IMR-90 (cell line): ENCODE data around the gene ECSIT. TPM values are rescaled to one million over a fixed set of nuclear protein-coding genes. Genes with fewer than 3 reads are reported as not detected.

Source experiments
- ATAC-seq: fragments of 200-7000 bp; cut with Tn5 transposase; 2 replicates; pipeline ENCODE4 v1.9.1; 2020; ENCODE audit warnings: low read depth, mild to moderate bottlenecking, moderate library complexity
- BruUV-seq: library from RNA; stranded (reverse); fragments of 400-500 nt; replicated peaks from 2 replicates; lab custom pipeline; 2021; lab: Mats Ljungman, UMichigan
- CTCF ChIA-PET: fragments of 300-600 bp; formaldehyde crosslinking; extraction: SDS; loops from one replicate; lab custom pipeline; 2021; ENCODE audit warnings: antibody characterized with exemption; lab: Yijun Ruan, JAX
- POLR2A ChIA-PET: fragments of 300-600 bp; sonication (Branson Sonifier 250); formaldehyde crosslinking; loops from one replicate; lab custom pipeline; 2022; ENCODE audit warnings: antibody characterized with exemption; ENCODE audit not compliant: unreplicated experiment; lab: Charles Lee
- DNase-seq: peaks from one replicate; pipeline ENCODE4 v3.0.0; 2013
- H2AFZ ChIP-seq: replicated peaks from 2 replicates; pipeline ENCODE3; 2013; ENCODE audit warnings: low read length, mild to moderate bottlenecking; ENCODE audit not compliant: poor library complexity
- H2AK5ac ChIP-seq: 2 replicates; pipeline ENCODE4 v1.6.1; 2013; ENCODE audit warnings: low read depth, low read length, inconsistent platforms
- H2AK9ac ChIP-seq: replicated peaks from 2 replicates; pipeline ENCODE3; 2013; ENCODE audit warnings: mild to moderate bottlenecking, low read depth, low read length, moderate library complexity; ENCODE audit not compliant: poor library complexity
- H2BK120ac ChIP-seq: 2 replicates; pipeline ENCODE4 v1.6.1; 2013; ENCODE audit warnings: low read depth, low read length, inconsistent platforms
- H2BK15ac ChIP-seq: 3 replicates; pipeline ENCODE4 v1.6.1; 2013; ENCODE audit warnings: low read depth, low read length, inconsistent platforms
- H2BK20ac ChIP-seq: 2 replicates; pipeline ENCODE4 v1.6.1; 2013; ENCODE audit warnings: low read depth, mild to moderate bottlenecking, inconsistent platforms, low read length, moderate library complexity
- H2BK5ac ChIP-seq: 2 replicates; pipeline ENCODE4 v1.6.1; 2013; ENCODE audit warnings: mild to moderate bottlenecking, low read depth, low read length, inconsistent platforms; ENCODE audit not compliant: poor library complexity, severe bottlenecking
- H3K14ac ChIP-seq: replicated peaks from 2 replicates; pipeline ENCODE4 v1.6.1; 2013; ENCODE audit warnings: low read depth, low read length, inconsistent platforms
- H3K18ac ChIP-seq: 2 replicates; pipeline ENCODE4 v1.6.1; 2013; ENCODE audit warnings: low read depth, low read length, control low read depth
- H3K23ac ChIP-seq: 2 replicates; pipeline ENCODE4 v1.6.1; 2013; ENCODE audit warnings: low read depth, low read length, inconsistent platforms
- H3K27ac ChIP-seq: 2 replicates; pipeline ENCODE4 v1.5.1; 2013; ENCODE audit warnings: mild to moderate bottlenecking, control low read depth, low read length; ENCODE audit not compliant: insufficient read depth
- H3K27me3 ChIP-seq: 2 replicates; pipeline ENCODE4 v1.6.1; 2013; ENCODE audit warnings: low read length; ENCODE audit not compliant: control insufficient read depth, insufficient read depth
- H3K36me3 ChIP-seq: 2 replicates; pipeline ENCODE4 v1.6.1; 2013; ENCODE audit warnings: low read length, mixed read lengths; ENCODE audit not compliant: control insufficient read depth, insufficient read depth
- H3K4ac ChIP-seq: 2 replicates; pipeline ENCODE4 v1.6.1; 2013; ENCODE audit warnings: low read depth, low read length, inconsistent platforms
- H3K4me1 ChIP-seq: 2 replicates; pipeline ENCODE4 v1.6.1; 2013; ENCODE audit warnings: low read length, mixed read lengths; ENCODE audit not compliant: control insufficient read depth, insufficient read depth
- H3K4me2 ChIP-seq: 2 replicates; pipeline ENCODE4 v1.6.1; 2013; ENCODE audit warnings: low read depth, mild to moderate bottlenecking, control low read depth, low read length, moderate library complexity
- H3K4me3 ChIP-seq: 2 replicates; pipeline ENCODE4 v1.5.1; 2013; ENCODE audit warnings: low read depth, mild to moderate bottlenecking, control low read depth, low read length, moderate library complexity; ENCODE audit not compliant: insufficient read depth
- H3K56ac ChIP-seq: 2 replicates; pipeline ENCODE4 v1.6.1; 2013; ENCODE audit warnings: low read length, inconsistent platforms; ENCODE audit not compliant: insufficient read depth; ENCODE audit errors: extremely low read depth
- H3K79me1 ChIP-seq, 2 experiments: 2 replicates each; pipeline ENCODE4 v1.6.1; 2013; ENCODE audit warnings: low read length in 2 of 2, inconsistent platforms in 1 of 2, low read depth in 1 of 2
- H3K9ac ChIP-seq: 2 replicates; pipeline ENCODE4 v1.6.1; 2013; ENCODE audit warnings: low read depth, low read length, control low read depth
- H3K9me1 ChIP-seq: 2 replicates; pipeline ENCODE4 v1.6.1; 2013; ENCODE audit warnings: low read length, inconsistent platforms; ENCODE audit not compliant: insufficient read depth
- H3K9me3 ChIP-seq: 2 replicates; pipeline ENCODE4 v1.6.1; 2013; ENCODE audit warnings: low read length; ENCODE audit not compliant: control insufficient read depth, insufficient read depth
- H4K20me1 ChIP-seq: 2 replicates; pipeline ENCODE4 v1.6.1; 2013; ENCODE audit warnings: low read length, inconsistent platforms; ENCODE audit not compliant: insufficient read depth
- H4K5ac ChIP-seq: 2 replicates; pipeline ENCODE4 v1.6.1; 2013; ENCODE audit warnings: mild to moderate bottlenecking, low read depth, low read length, control low read depth
- H4K8ac ChIP-seq, 2 experiments: 2 replicates each; pipeline ENCODE4 v1.6.1; 2013; ENCODE audit warnings: low read depth in 2 of 2, low read length in 2 of 2, control low read depth in 1 of 2, inconsistent platforms in 1 of 2
- H4K91ac ChIP-seq: 2 replicates; pipeline ENCODE4 v1.6.1; 2013; ENCODE audit warnings: low read depth, low read length, inconsistent platforms; ENCODE audit not compliant: insufficient read depth
- BHLHE40 ChIP-seq: fragments of 150-350 bp; IDR thresholded peaks from 2 replicates; pipeline ENCODE4 v1.6.1; 2016; ENCODE audit warnings: mild to moderate bottlenecking, low read depth, low read length
- CEBPB ChIP-seq: IDR thresholded peaks from 2 replicates; pipeline ENCODE4 v1.6.1; 2012; ENCODE audit warnings: low read depth, low read length, improper control_type of control experiment
- CTCF ChIP-seq: conservative IDR thresholded peaks from 2 replicates; pipeline ENCODE4 v1.5.1; 2012; ENCODE audit warnings: mild to moderate bottlenecking, low read depth, low read length, improper control_type of control experiment
- MXI1 ChIP-seq: IDR thresholded peaks from 2 replicates; pipeline ENCODE4 v1.6.1; 2012; ENCODE audit warnings: low read depth, mild to moderate bottlenecking, low read length, moderate library complexity, borderline replicate concordance
- POLR2A ChIP-seq: IDR thresholded peaks from 2 replicates; pipeline ENCODE4 v1.6.1; 2012; ENCODE audit warnings: mild to moderate bottlenecking, low read depth, low read length
- RCOR1 ChIP-seq: IDR thresholded peaks from 2 replicates; pipeline ENCODE4 v1.6.1; 2012; ENCODE audit warnings: mild to moderate bottlenecking, low read length, improper control_type of control experiment; ENCODE audit not compliant: insufficient replicate concordance
- SMC3 ChIP-seq: fragments of 150-350 bp; IDR thresholded peaks from 2 replicates; pipeline ENCODE4 v1.6.1; 2016; ENCODE audit warnings: low read depth, mild to moderate bottlenecking, antibody characterized with exemption, low read length, moderate library complexity
- WGBS, 2 experiments: methylation state at CpG; one replicate each; pipeline versions ENCODE4 v1.1.5 to v1.1.7; 2013; ENCODE audit warnings: missing lambda C conversion rate in 2 of 2; ENCODE audit not compliant: insufficient read length in 1 of 2; ENCODE audit errors: extremely low coverage in 2 of 2; 5-methylcytosine and 5-hydroxymethylcytosine counted together
- dilution Hi-C: fragments of 300-500 bp; cut with HindIII; formaldehyde crosslinking; loops from one replicate; pipeline ENCODE4 v1.14.3; 2018; ENCODE audit warnings: low sequenced_read_pairs; ENCODE audit not compliant: unreplicated experiment
- in situ Hi-C: fragments of 300-500 bp; cut with MboI; formaldehyde crosslinking; loops from 3 replicates; pipeline ENCODE4 v1.14.3; 2019; ENCODE audit warnings: low sequenced_read_pairs, inconsistent platforms, mixed read lengths
- intact Hi-C: fragments of 100-400 bp; cut with micrococcal nuclease; formaldehyde crosslinking; loops from 2 replicates; pipeline ENCODE4 v1.10.0; 2022
- polyA plus RNA-seq, 3 experiments: library from polyadenylated mRNA; depleted of rRNA; stranded (reverse); fragments of >200 nt; gene quantifications; 2 replicates each; pipeline ENCODE4 v1.2.3, GENCODE V29; 2012; ENCODE audit warnings: low replicate concordance in 1 of 3
- total RNA-seq: library from RNA; depleted of rRNA; stranded (reverse); fragments of >200 nt; gene quantifications from 2 replicates; pipeline ENCODE4 v1.2.3, GENCODE V29; 2012
- TF ChIP-seq, protein P1 (sequence below): fragments of 150-350 bp; IDR thresholded peaks from 2 replicates; pipeline ENCODE4 v1.6.1; 2017; ENCODE audit warnings: mild to moderate bottlenecking, antibody characterized with exemption, low read length, low read depth

ECSIT gene
- total and polyA plus RNA-seq, 2 of the 4 experiments (the other 2 are of a cell fraction), result 30.5 to 42.3 TPM

DNA sequence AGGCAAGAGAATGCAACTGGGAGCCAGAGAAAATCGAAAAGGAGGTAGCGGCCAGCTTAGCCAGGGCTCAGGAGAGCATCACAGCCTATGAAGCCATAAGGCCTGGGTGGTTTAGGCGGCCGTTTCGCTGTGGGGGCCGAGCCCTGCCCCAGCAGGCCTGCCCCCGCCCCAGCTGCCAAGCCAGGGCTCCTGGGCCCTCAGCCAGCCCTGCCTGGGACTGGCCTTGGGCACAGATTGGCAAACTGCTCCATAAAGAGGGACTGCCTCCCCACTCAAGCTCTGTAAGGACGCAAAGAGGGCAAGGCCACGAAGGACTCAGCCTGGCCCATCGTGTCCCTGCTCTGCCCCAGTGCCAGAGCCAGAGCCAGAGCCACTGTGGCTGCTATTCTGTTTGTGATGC lies 33.5 kb downstream of the ECSIT start:
- no peak overlapping the region for H2AK5ac ChIP-seq
- dilution Hi-C loops, result no loop called here
- DNase-seq (no peak), ATAC-seq (no peak)
- BruUV-seq, result no TSS peak
- H3K9me3 ChIP-seq, result no peaks in the 10 kb centered on the region
- POLR2A ChIA-PET, result no interaction called here
- H3K4me3 ChIP-seq, result no peak overlapping the region
- no peak overlapping the region for H3K4ac ChIP-seq
- H2BK20ac ChIP-seq, result no peak overlapping the region
- no peak overlapping the region for H2BK5ac ChIP-seq
- no peak overlapping the region for H3K9ac ChIP-seq
- no peak for TF ChIP-seq RCOR1
- TF ChIP-seq SMC3, result no peak
- no peak for TF ChIP-seq MXI1
- no peak for TF ChIP-seq CTCF
- TF ChIP-seq POLR2A, result no peak
- TF ChIP-seq, protein P1, sequence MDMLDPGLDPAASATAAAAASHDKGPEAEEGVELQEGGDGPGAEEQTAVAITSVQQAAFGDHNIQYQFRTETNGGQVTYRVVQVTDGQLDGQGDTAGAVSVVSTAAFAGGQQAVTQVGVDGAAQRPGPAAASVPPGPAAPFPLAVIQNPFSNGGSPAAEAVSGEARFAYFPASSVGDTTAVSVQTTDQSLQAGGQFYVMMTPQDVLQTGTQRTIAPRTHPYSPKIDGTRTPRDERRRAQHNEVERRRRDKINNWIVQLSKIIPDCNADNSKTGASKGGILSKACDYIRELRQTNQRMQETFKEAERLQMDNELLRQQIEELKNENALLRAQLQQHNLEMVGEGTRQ, result no peak
- TF ChIP-seq CEBPB, result no peak
- no peak for TF ChIP-seq BHLHE40
- H3K4me1 ChIP-seq, result peaks cover 3% of the 10 kb centered on the region
- no peak overlapping the region for H3K4me2 ChIP-seq
- peaks cover 0 to 18% of the 10 kb centered on the region in 2 experiments; a peak in 2 of 4 replicates for H3K79me1 ChIP-seq
- in situ Hi-C loops, result no loop called here
- no peak overlapping the region for H4K5ac ChIP-seq
- H3K56ac ChIP-seq, result no peak overlapping the region
- no peak overlapping the region for H2AFZ ChIP-seq
- H4K91ac ChIP-seq, result no peak overlapping the region
- H4K8ac ChIP-seq, result no peak overlapping the region
- H3K27ac ChIP-seq, result no peak overlapping the region
- no peak overlapping the region for H2BK15ac ChIP-seq
- H4K20me1 ChIP-seq, result no peaks in the 10 kb centered on the region; the same call in 1 of the 2 replicates
- no peak overlapping the region for H2AK9ac ChIP-seq
- H3K14ac ChIP-seq, result no peak overlapping the region
- H2BK120ac ChIP-seq, result no peak overlapping the region
- no peak overlapping the region for H3K23ac ChIP-seq
- no peaks in the 10 kb centered on the region for H3K27me3 ChIP-seq
- no peak overlapping the region for H3K18ac ChIP-seq
- WGBS, 2 experiments, result 99% methylated on average over 8 of the region's 10 CpGs; no CpG with 5 or more reads in 1 of the 2 experiments
- CTCF ChIA-PET, result no interaction called here
- intact Hi-C loops, result no loop called here
- H3K9me1 ChIP-seq, result peaks cover 7% of the 10 kb centered on the region; the same call in 1 of the 2 replicates
- H3K36me3 ChIP-seq, result peaks cover 8% of the 10 kb centered on the region
